Effector memory CD4-positive, alpha-beta T cell (primary cell): ENCODE measurements around the gene PPFIA1.

Source experiments
- DNase-seq, 3 donors: peaks; one replicate each; pipeline ENCODE4 v3.0.0-alpha.2; 2020
- H3K27ac ChIP-seq: 2 replicates; pipeline ENCODE4 v1.7.0; 2013; ENCODE audit warnings: mild to moderate bottlenecking, low read length, moderate library complexity; ENCODE audit not compliant: insufficient read depth, poor library complexity, severe bottlenecking
- H3K27me3 ChIP-seq: replicated peaks from 2 replicates; pipeline ENCODE4 v1.7.0; 2013; ENCODE audit warnings: mild to moderate bottlenecking, low read length; ENCODE audit not compliant: insufficient read depth, control insufficient read depth, poor library complexity, severe bottlenecking
- H3K36me3 ChIP-seq: 2 replicates; pipeline ENCODE4 v1.7.0; 2013; ENCODE audit warnings: mild to moderate bottlenecking, low read length, moderate library complexity; ENCODE audit not compliant: control insufficient read depth, insufficient read depth
- H3K4me1 ChIP-seq: 2 replicates; pipeline ENCODE4 v1.7.0; 2013; ENCODE audit warnings: low read length, mild to moderate bottlenecking; ENCODE audit not compliant: control insufficient read depth, insufficient read depth, poor library complexity, severe bottlenecking
- H3K4me3 ChIP-seq: 2 replicates; pipeline ENCODE4 v1.7.0; 2013; ENCODE audit warnings: low read length, low read depth, mild to moderate bottlenecking; ENCODE audit not compliant: insufficient read depth, poor library complexity, severe bottlenecking
- H3K9me3 ChIP-seq: 2 replicates; pipeline ENCODE4 v1.7.0; 2013; ENCODE audit warnings: mild to moderate bottlenecking, low read length, moderate library complexity; ENCODE audit not compliant: control insufficient read depth

Gene PPFIA1

DNA sequence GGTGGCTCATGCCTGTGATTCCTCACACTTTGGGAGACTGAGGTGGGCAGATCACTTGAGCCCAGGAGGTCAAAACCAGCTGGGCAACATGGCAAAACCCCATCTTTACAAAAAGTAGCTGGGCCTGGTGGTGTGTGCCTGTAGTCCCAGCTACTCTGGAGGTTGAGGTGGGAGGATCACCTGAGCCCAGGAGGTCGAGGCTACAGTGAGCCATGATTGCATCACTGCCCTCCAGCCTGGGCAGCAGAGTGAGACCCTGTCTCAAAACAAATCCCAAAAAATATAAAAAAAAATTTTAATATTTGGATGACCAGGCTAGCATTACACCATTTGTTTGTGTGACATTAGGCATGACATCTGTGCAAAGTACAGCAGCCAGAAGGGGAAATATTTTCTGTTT lies 78.1 kb downstream of the PPFIA1 start:
- peaks cover 36% of the 10 kb centered on the region for H3K36me3 ChIP-seq
- H3K27me3 ChIP-seq = no peaks in the 10 kb centered on the region
- H3K4me1 ChIP-seq = no peaks in the 10 kb centered on the region
- H3K4me3 ChIP-seq = no peak overlapping the region
- no peak overlapping the region for H3K27ac ChIP-seq
- no peak for DNase-seq
- no peaks in the 10 kb centered on the region for H3K9me3 ChIP-seq

DNA sequence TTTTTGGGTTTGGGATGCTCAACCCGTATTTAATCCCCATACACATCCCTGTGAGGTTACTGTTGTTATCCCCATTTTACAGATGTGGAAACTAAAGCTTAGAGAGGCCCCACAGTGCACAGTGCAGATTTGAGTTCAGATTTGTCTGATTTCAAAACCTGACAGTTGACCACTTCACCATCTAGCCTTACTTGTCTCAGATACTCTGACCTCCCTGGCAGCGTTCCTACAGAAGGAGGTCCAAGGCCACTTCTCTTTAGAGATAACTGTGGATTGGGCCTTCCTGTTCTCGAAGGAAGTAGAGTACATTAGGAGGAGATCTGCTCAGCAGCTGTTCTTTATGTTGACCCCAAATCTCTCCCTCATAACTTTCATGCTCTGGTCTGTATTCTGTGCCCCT lies 81.2 kb downstream of the PPFIA1 start:
- H3K9me3 ChIP-seq = no peaks in the 10 kb centered on the region
- no peak overlapping the region for H3K4me3 ChIP-seq
- H3K27ac ChIP-seq = no peak overlapping the region
- no peaks in the 10 kb centered on the region for H3K4me1 ChIP-seq
- DNase-seq = no peak
- H3K36me3 ChIP-seq = peaks cover 50% of the 10 kb centered on the region
- no peaks in the 10 kb centered on the region for H3K27me3 ChIP-seq

DNA sequence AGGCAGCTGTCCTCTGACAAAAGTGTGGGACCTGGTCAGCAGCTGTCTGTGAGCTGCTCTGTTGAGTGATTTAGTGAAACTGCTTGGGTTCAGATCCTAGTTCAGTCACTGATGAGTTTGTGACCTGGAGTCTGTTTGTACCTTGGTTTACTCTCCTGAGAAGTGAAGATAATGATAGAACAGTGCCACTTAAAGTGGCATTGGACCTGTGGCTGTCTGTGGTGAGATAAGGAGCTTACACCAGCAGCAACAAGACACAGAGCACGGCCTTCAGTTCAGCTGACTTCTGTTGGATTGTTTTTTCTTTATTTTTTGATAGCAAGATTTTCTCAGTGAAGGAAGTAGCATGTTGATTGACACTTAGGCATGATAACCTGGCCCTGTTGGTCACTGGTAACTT lies 81.6 kb downstream of the PPFIA1 start:
- Histone ChIP-seq H3K27ac (no peak overlapping the region), H3K9me3 (no peaks in the 10 kb centered on the region), H3K4me1 (no peaks in the 10 kb centered on the region), H3K36me3 (peaks cover 46% of the 10 kb centered on the region), H3K4me3 (no peak overlapping the region), H3K27me3 (no peaks in the 10 kb centered on the region)
- no peak for DNase-seq

- Histone ChIP-seq H3K36me3 (peaks cover 42% of the 10 kb centered on the region), H3K4me1 (no peaks in the 10 kb centered on the region), H3K9me3 (no peaks in the 10 kb centered on the region), H3K27me3 (no peaks in the 10 kb centered on the region), H3K4me3 (no peak overlapping the region), H3K27ac (no peak overlapping the region)
- DNase-seq = no peak
Observed at GRCh38 chr11:70352601-70353000, 82.1 kb downstream of the PPFIA1 start.

GRCh38 chr11:70353329-70353728 lies 82.8 kb downstream of the PPFIA1 start:
- H3K27ac ChIP-seq = no peak overlapping the region
- H3K27me3 ChIP-seq = no peaks in the 10 kb centered on the region
- H3K36me3 ChIP-seq = peaks cover 39% of the 10 kb centered on the region
- no peak for DNase-seq
- H3K9me3 ChIP-seq = no peaks in the 10 kb centered on the region
- H3K4me3 ChIP-seq = no peak overlapping the region
- H3K4me1 ChIP-seq = no peaks in the 10 kb centered on the region

DNA sequence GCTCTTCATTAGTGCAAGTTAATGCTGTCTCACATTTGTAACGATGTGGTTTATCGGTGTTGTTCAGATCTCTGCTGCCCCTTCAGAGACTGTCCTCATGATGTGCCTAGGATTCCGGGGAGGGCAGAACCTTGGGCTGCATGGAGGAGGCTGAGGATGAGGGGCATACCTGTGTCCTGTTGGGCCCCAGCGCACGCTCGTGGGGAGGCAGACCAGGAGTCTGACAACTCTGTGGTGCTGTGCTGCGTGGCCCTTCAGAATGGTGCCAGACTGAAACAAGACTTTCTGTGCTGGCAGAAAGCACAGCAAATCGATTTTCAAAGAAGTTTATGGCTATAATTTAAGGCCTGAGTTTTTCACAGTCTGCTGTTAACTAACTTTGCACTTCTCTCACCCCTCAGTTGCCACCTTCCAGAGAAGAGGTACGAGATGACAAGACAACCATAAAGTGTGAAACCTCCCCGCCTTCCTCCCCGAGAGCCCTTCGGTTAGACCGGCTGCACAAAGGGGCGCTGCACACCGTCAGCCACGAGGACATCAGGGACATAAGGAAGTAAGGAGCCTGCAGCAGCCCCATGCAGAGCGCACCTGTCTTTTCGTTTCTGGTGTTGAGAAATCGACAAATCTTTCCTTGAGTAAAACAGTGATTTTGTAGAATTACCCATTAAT lies 83.5 kb downstream of the PPFIA1 start:
- DNase-seq = no peak
- H3K27ac ChIP-seq = no peak overlapping the region
- H3K27me3 ChIP-seq = no peaks in the 10 kb centered on the region
- H3K9me3 ChIP-seq = no peaks in the 10 kb centered on the region
- no peaks in the 10 kb centered on the region for H3K4me1 ChIP-seq
- peaks cover 44% of the 10 kb centered on the region for H3K36me3 ChIP-seq
- H3K4me3 ChIP-seq = no peak overlapping the region

GRCh38 chr11:70354629-70355028 lies 84.1 kb downstream of the PPFIA1 start:
- Histone ChIP-seq H3K36me3 (peaks cover 50% of the 10 kb centered on the region), H3K27me3 (no peaks in the 10 kb centered on the region), H3K27ac (no peak overlapping the region), H3K4me1 (no peaks in the 10 kb centered on the region), H3K9me3 (no peaks in the 10 kb centered on the region), H3K4me3 (no peak overlapping the region)
- no peak for DNase-seq

DNA sequence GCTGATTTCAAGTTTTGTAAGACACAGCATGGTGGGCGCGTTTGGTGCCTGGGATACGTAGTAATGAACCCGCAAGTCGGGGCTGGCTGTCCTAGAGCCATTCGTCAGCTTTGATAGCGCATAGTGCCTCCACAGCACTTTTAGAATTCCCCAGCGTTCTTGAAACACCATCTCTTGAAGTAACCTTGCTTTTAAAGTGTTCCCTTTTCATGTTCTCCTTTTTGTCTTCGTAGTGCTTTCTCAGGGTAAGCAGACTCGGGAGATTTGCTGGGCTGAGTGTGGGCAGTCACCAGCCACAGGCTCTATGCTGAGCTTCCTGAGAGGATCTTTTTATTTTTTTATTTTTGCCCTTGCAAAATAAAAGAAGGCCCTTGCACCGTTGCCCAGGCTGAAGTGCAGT lies 88.3 kb downstream of the PPFIA1 start:
- no peak overlapping the region for H3K27ac ChIP-seq
- peaks cover 55% of the 10 kb centered on the region for H3K36me3 ChIP-seq
- no peaks in the 10 kb centered on the region for H3K27me3 ChIP-seq
- no peak overlapping the region for H3K4me3 ChIP-seq
- no peaks in the 10 kb centered on the region for H3K4me1 ChIP-seq
- H3K9me3 ChIP-seq = no peaks in the 10 kb centered on the region
- no peak for DNase-seq

DNA sequence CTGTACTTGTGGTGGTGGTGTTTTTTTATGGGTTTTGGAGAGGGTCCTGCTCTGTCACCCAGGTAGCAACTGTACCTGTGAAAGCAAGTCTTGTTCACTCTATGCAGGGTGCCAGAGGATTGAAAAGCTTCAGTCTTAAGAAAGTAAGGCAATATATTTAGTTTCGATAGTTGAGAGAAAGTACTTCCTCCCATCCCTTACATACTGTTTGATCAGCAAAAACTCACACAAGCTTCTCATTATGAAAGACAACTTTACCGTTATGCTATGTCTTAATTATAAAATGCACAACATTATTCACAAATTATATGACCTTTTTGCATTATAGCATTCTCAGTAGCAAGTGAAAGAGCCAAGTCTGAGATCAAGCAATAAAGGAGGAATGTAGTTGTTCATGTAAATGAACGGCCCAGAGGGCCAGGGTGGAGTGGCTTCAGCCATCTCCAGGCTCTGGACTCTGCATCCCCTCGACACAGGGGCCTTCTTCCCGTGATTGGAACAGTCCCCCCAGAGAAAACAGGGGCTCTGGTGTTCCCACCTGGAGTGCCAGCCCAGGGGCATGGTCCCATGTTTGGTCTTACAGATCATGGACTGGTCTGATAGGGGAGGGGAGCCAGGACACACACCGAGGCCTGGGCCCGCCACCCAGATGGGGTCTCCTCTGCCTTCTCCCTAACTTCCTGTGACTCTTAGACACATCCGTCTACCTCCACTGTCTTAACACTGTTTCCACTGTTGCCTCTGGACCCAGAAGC lies 89.1 kb downstream of the PPFIA1 start:
- Histone ChIP-seq H3K27ac (no peak overlapping the region), H3K4me3 (no peak overlapping the region), H3K36me3 (peaks cover 46% of the 10 kb centered on the region), H3K9me3 (no peaks in the 10 kb centered on the region), H3K4me1 (peaks cover 3% of the 10 kb centered on the region), H3K27me3 (no peaks in the 10 kb centered on the region)
- DNase-seq = no peak

GRCh38 chr11:70360211-70360610 lies 89.7 kb downstream of the PPFIA1 start:
- DNase-seq = no peak
- peaks cover 40% of the 10 kb centered on the region for H3K36me3 ChIP-seq
- no peak overlapping the region for H3K4me3 ChIP-seq
- no peaks in the 10 kb centered on the region for H3K9me3 ChIP-seq
- H3K27ac ChIP-seq = no peak overlapping the region
- no peaks in the 10 kb centered on the region for H3K27me3 ChIP-seq
- H3K4me1 ChIP-seq = peaks cover 9% of the 10 kb centered on the region
